Measurements from ENCODE around the gene TMEM61. TPM values are rescaled to one million over a fixed set of nuclear protein-coding genes. Genes with fewer than 3 reads are reported as not detected.

Gene TMEM61
- polyA plus RNA-seq, 1 experiment: not detected

DNA sequence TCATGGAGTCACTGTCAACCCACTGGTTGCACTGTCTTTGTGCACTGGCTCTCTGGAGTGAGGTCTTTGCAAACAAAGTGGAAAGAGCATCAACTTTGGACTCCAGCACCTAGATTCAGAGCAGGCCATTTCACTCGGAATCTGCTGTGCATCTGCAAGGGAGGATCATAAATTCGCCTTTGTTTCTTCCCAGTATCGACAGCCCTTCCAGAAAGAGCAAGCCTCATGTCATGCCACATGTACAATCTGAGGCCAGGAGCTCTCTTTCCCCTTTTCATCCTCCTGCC lies 58.1 kb downstream of the TMEM61 start:
- TF ChIP-seq, protein P1, sequence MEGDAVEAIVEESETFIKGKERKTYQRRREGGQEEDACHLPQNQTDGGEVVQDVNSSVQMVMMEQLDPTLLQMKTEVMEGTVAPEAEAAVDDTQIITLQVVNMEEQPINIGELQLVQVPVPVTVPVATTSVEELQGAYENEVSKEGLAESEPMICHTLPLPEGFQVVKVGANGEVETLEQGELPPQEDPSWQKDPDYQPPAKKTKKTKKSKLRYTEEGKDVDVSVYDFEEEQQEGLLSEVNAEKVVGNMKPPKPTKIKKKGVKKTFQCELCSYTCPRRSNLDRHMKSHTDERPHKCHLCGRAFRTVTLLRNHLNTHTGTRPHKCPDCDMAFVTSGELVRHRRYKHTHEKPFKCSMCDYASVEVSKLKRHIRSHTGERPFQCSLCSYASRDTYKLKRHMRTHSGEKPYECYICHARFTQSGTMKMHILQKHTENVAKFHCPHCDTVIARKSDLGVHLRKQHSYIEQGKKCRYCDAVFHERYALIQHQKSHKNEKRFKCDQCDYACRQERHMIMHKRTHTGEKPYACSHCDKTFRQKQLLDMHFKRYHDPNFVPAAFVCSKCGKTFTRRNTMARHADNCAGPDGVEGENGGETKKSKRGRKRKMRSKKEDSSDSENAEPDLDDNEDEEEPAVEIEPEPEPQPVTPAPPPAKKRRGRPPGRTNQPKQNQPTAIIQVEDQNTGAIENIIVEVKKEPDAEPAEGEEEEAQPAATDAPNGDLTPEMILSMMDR (IDR thresholded peaks at IDR 0.05; ENCODE audit: insufficient read depth, low read depth, low read length): no peak
- no peaks in the 10 kb centered on the region for H3K36me3 ChIP-seq (ENCODE audit: control insufficient read depth, insufficient read depth, low read length)
- H3K27me3 ChIP-seq (ENCODE audit: control insufficient read depth, insufficient read depth, low read length): peaks cover 53% of the 10 kb centered on the region
- H3K4me3 ChIP-seq (ENCODE audit: low read depth, low read length): no peak overlapping the region
- no peak for DNase-seq (ENCODE audit: low read depth)
- CTCF ChIA-PET: interaction anchor here (1.4 kb wide), 1 partner anchor 16 kb away, joined by 5 read pairs; no protein-coding TSS in a partner anchor
- POLR2A ChIA-PET: no interaction called here

DNA sequence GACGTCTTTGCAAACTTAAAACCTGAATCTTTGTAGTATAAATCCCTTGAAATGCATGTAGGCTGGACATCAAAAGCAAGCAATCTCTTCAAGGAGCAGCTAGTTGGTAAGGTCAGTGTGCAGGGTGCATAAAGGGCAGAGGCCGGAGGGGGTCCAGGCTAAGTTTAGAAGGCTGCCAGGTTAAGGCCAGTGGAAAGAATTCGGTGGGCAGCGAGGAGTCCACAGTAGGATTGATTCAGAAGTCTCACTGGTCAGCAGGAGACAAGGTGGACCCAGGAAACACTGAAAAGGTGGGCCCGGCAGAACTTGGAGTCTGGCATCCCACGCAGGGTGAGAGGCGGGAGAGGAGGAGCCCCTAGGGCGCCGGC lies 58.5 kb downstream of the TMEM61 start:
- CTCF ChIA-PET: interaction anchor here (1.1 to 1.4 kb wide), 2 partner anchors 17 to 94 kb away, joined by 5 read pairs; no protein-coding TSS in a partner anchor
- H3K27me3 ChIP-seq (ENCODE audit: control insufficient read depth, insufficient read depth, low read length): peaks cover 49% of the 10 kb centered on the region
- TF ChIP-seq, protein P1 (IDR thresholded peaks at IDR 0.05; ENCODE audit: insufficient read depth, low read depth, low read length): no peak

DNA sequence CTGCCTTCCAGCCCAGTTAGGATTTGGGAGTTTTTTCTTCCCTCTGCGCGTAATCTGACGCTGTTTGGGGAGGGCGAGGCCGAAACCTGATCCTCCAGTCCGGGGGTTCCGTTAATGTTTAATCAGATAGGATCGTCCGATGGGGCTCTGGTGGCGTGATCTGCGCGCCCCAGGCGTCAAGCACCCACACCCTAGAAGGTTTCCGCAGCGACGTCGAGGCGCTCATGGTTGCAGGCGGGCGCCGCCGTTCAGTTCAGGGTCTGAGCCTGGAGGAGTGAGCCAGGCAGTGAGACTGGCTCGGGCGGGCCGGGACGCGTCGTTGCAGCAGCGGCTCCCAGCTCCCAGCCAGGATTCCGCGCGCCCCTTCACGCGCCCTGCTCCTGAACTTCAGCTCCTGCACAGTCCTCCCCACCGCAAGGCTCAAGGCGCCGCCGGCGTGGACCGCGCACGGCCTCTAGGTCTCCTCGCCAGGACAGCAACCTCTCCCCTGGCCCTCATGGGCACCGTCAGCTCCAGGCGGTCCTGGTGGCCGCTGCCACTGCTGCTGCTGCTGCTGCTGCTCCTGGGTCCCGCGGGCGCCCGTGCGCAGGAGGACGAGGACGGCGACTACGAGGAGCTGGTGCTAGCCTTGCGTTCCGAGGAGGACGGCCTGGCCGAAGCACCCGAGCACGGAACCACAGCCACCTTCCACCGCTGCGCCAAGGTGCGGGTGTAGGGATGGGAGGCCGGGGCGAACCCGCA lies 59.1 kb downstream of the TMEM61 start, which contains the start of gene PCSK9:
TSS of gene PCSK9 (plus strand) at position 207 of the 741 bp plus-strand sequence. CDS start at position 497, 290 bp downstream.
- TF ChIP-seq, protein P1 (IDR thresholded peaks at IDR 0.05; ENCODE audit: insufficient read depth, low read depth, low read length): no peak
- peak within 1 kb of the TSS; percentile 4; the same call in 1 of the 2 replicates for H3K4me3 ChIP-seq (ENCODE audit: low read depth, low read length)
- DNase-seq (ENCODE audit: low read depth): no peak
- peaks cover 47% of the 10 kb centered on the region for H3K27me3 ChIP-seq (ENCODE audit: control insufficient read depth, insufficient read depth, low read length)
- CTCF ChIA-PET: interaction anchor here (0.7 to 1.1 kb wide), 2 partner anchors 17 to 95 kb away, joined by 3 to 5 read pairs; no protein-coding TSS in a partner anchor
- POLR2A ChIA-PET: no interaction called here
- no peaks in the 10 kb centered on the region for H3K36me3 ChIP-seq (ENCODE audit: control insufficient read depth, insufficient read depth, low read length)

More for the DNA sequence above, 58.5 kb downstream of the TMEM61 start:
- no peak for DNase-seq (ENCODE audit: low read depth)
- POLR2A ChIA-PET: no interaction called here
- Histone ChIP-seq H3K4me3 (ENCODE audit: low read depth, low read length) (no peak overlapping the region), H3K36me3 (ENCODE audit: control insufficient read depth, insufficient read depth, low read length) (no peaks in the 10 kb centered on the region)

DNA sequence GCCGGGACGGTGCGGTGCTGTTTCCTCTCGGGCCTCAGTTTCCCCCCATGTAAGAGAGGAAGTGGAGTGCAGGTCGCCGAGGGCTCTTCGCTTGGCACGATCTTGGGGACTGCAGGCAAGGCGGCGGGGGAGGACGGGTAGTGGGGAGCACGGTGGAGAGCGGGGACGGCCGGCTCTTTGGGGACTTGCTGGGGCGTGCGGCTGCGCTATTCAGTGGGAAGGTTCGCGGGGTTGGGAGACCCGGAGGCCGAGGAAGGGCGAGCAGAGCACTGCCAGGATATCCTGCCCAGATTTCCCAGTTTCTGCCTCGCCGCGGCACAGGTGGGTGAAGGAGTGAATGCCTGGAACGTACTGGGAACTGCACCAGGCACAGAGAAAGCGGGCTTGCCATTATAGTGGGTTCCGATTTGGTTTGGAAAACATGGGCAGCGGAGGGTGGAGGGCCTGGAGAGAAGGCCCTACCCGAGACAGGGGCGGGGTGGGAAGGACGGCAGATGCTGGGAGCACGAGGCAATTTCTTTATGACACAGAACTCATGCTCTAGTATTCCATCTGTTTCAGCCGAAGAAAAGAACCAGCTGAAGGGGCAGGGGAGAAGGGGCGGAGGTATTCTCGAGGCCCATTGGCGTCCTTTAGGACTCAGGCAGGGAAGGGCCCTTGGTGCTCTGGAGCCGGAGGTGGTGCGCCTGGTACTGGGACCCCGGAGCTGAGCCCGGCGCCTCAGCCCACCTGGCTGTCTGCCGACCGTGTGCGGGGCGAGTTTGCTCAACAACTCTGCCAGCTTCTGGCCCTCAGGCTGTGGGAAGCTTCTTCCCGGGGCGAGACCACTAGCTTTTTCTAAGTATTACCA lies 59.9 kb downstream of the TMEM61 start:
- no peak for DNase-seq (ENCODE audit: low read depth)
- no peak overlapping the region; the same call in 1 of the 2 replicates for H3K4me3 ChIP-seq (ENCODE audit: low read depth, low read length)
- peaks cover 44% of the 10 kb centered on the region for H3K27me3 ChIP-seq (ENCODE audit: control insufficient read depth, insufficient read depth, low read length)
- POLR2A ChIA-PET: no interaction called here
- H3K36me3 ChIP-seq (ENCODE audit: control insufficient read depth, insufficient read depth, low read length): no peaks in the 10 kb centered on the region
- TF ChIP-seq, protein P1 (IDR thresholded peaks at IDR 0.05; ENCODE audit: insufficient read depth, low read depth, low read length): no peak
- CTCF ChIA-PET: interaction anchor here (0.7 to 1.1 kb wide), 3 partner anchors 18 to 95 kb away, joined by 3 to 5 read pairs (median 5); no protein-coding TSS in a partner anchor

DNA sequence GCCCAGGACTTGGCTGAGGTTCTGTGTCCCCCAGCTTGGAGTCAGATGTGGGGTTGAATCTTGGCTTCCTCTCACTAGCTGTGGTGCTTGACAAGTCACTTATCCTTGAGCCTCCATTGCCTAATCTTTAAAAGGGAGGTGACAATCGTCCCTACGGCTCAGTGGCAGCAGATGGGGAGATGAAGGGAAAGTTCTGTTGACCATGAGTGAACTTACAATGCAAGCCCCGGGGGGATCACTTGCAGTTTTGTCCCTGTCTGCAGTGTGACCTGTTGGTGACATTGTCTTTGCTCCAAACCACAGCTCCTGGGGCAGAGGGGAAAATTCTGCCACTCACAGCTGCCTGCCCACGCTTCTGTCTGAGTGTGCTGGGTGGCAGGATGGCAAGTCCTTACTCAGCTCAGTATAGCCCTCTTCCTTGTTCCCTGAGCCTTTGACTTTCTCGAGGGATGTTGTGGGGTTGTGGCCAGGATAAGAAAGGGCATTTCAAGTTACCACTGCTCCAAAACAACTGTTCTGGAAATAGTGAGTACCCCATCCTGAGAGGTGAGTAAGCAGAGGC lies 60.6 kb downstream of the TMEM61 start:
- POLR2A ChIA-PET: no interaction called here
- H3K4me3 ChIP-seq (ENCODE audit: low read depth, low read length): no peak overlapping the region
- no peak for DNase-seq (ENCODE audit: low read depth)
- CTCF ChIA-PET: interaction anchor here (1.1 kb wide), 1 partner anchor 19 kb away, joined by 5 read pairs; no protein-coding TSS in a partner anchor
- peaks cover 42% of the 10 kb centered on the region for H3K27me3 ChIP-seq (ENCODE audit: control insufficient read depth, insufficient read depth, low read length)
- H3K36me3 ChIP-seq (ENCODE audit: control insufficient read depth, insufficient read depth, low read length): no peaks in the 10 kb centered on the region
- TF ChIP-seq, protein P1 (IDR thresholded peaks at IDR 0.05; ENCODE audit: insufficient read depth, low read depth, low read length): no peak
